Measurements from ENCODE around the gene NAV2. TPM values are rescaled to one million over a fixed set of nuclear protein-coding genes. Genes with fewer than 3 reads are reported as not detected.

NAV2 gene
- polyA plus RNA-seq, 1 donor = 8.1 TPM

GRCh38 chr11:20132667-20133039 is 420.0 kb downstream of the NAV2 start:
- no peak for DNase-seq
- 76% methylated on average over 6 of the region's 8 CpGs for WGBS (ENCODE audit: insufficient coverage, low lambda C conversion rate)
- no peaks in the 10 kb centered on the region for H3K9me3 ChIP-seq (ENCODE audit: control insufficient read depth, low read depth, low read length)
- peak overlapping the region; percentile 42 for H3K4me3 ChIP-seq (ENCODE audit: low read length)
- H3K4me1 ChIP-seq (ENCODE audit: control insufficient read depth, insufficient read depth, low read length) = peaks cover 26% of the 10 kb centered on the region
- peaks cover 10% of the 10 kb centered on the region for H3K27me3 ChIP-seq (ENCODE audit: control insufficient read depth, insufficient read depth, low read length)
- no peak overlapping the region for H3K27ac ChIP-seq (ENCODE audit: low read length)
- no peaks in the 10 kb centered on the region for H3K36me3 ChIP-seq (ENCODE audit: control insufficient read depth, insufficient read depth, low read length)

GRCh38 chr11:20134991-20135736 is 422.5 kb downstream of the NAV2 start:
- no peak overlapping the region for H3K27ac ChIP-seq (ENCODE audit: low read length)
- H3K36me3 ChIP-seq (ENCODE audit: control insufficient read depth, insufficient read depth, low read length) = no peaks in the 10 kb centered on the region
- H3K4me3 ChIP-seq (ENCODE audit: low read length) = no peak overlapping the region
- WGBS (ENCODE audit: insufficient coverage, low lambda C conversion rate) = 100% methylated on average over 4 of the region's 5 CpGs
- peaks cover 16% of the 10 kb centered on the region for H3K27me3 ChIP-seq (ENCODE audit: control insufficient read depth, insufficient read depth, low read length)
- no peak for DNase-seq
- no peaks in the 10 kb centered on the region for H3K9me3 ChIP-seq (ENCODE audit: control insufficient read depth, low read depth, low read length)
- peaks cover 12% of the 10 kb centered on the region for H3K4me1 ChIP-seq (ENCODE audit: control insufficient read depth, insufficient read depth, low read length)

- Histone ChIP-seq H3K36me3 (ENCODE audit: control insufficient read depth, insufficient read depth, low read length) (no peaks in the 10 kb centered on the region), H3K4me1 (ENCODE audit: control insufficient read depth, insufficient read depth, low read length) (no peaks in the 10 kb centered on the region), H3K27me3 (ENCODE audit: control insufficient read depth, insufficient read depth, low read length) (peaks cover 7% of the 10 kb centered on the region), H3K4me3 (ENCODE audit: low read length) (no peak overlapping the region), H3K9me3 (ENCODE audit: control insufficient read depth, low read depth, low read length) (no peaks in the 10 kb centered on the region), H3K27ac (ENCODE audit: low read length) (no peak overlapping the region)
- no peak for DNase-seq
These were observed 425.0 kb downstream of the NAV2 start for GRCh38 chr11:20137637-20138036.

- H3K36me3 ChIP-seq (ENCODE audit: control insufficient read depth, insufficient read depth, low read length) = no peaks in the 10 kb centered on the region
- H3K27me3 ChIP-seq (ENCODE audit: control insufficient read depth, insufficient read depth, low read length) = peaks cover 7% of the 10 kb centered on the region
- no peaks in the 10 kb centered on the region for H3K9me3 ChIP-seq (ENCODE audit: control insufficient read depth, low read depth, low read length)
- H3K4me3 ChIP-seq (ENCODE audit: low read length) = no peak overlapping the region
- 86% methylated on average over 3 of the region's 4 CpGs for WGBS (ENCODE audit: insufficient coverage, low lambda C conversion rate)
- DNase-seq = no peak
- H3K27ac ChIP-seq (ENCODE audit: low read length) = no peak overlapping the region
- no peaks in the 10 kb centered on the region for H3K4me1 ChIP-seq (ENCODE audit: control insufficient read depth, insufficient read depth, low read length)
These were observed 426.1 kb downstream of the NAV2 start for GRCh38 chr11:20138707-20139106.

GRCh38 chr11:20154381-20154780 is 441.7 kb downstream of the NAV2 start:
- no CpG with 5 or more reads among the region's 1 CpG for WGBS (ENCODE audit: insufficient coverage, low lambda C conversion rate)

GRCh38 chr11:20155683-20156279 is 443.1 kb downstream of the NAV2 start:
- H3K4me3 ChIP-seq (ENCODE audit: low read length) = no peak overlapping the region
- H3K9me3 ChIP-seq (ENCODE audit: control insufficient read depth, low read depth, low read length) = peaks cover 14% of the 10 kb centered on the region
- H3K4me1 ChIP-seq (ENCODE audit: control insufficient read depth, insufficient read depth, low read length) = peaks cover 6% of the 10 kb centered on the region
- peaks cover 73% of the 10 kb centered on the region for H3K27me3 ChIP-seq (ENCODE audit: control insufficient read depth, insufficient read depth, low read length)
- no peak for DNase-seq
- no CpG with 5 or more reads among the region's 19 CpGs for WGBS (ENCODE audit: insufficient coverage, low lambda C conversion rate)
- H3K27ac ChIP-seq (ENCODE audit: low read length) = no peak overlapping the region
- H3K36me3 ChIP-seq (ENCODE audit: control insufficient read depth, insufficient read depth, low read length) = no peaks in the 10 kb centered on the region

More at GRCh38 chr11:20154381-20154780, 441.7 kb downstream of the NAV2 start:
- no peak for DNase-seq
- no peaks in the 10 kb centered on the region for H3K36me3 ChIP-seq (ENCODE audit: control insufficient read depth, insufficient read depth, low read length)
- no peak overlapping the region for H3K4me3 ChIP-seq (ENCODE audit: low read length)
- H3K27ac ChIP-seq (ENCODE audit: low read length) = no peak overlapping the region
- peaks cover 62% of the 10 kb centered on the region for H3K27me3 ChIP-seq (ENCODE audit: control insufficient read depth, insufficient read depth, low read length)
- peaks cover 6% of the 10 kb centered on the region for H3K4me1 ChIP-seq (ENCODE audit: control insufficient read depth, insufficient read depth, low read length)
- peaks cover 14% of the 10 kb centered on the region for H3K9me3 ChIP-seq (ENCODE audit: control insufficient read depth, low read depth, low read length)

GRCh38 chr11:20156280-20156875 is 443.7 kb downstream of the NAV2 start:
- peaks cover 79% of the 10 kb centered on the region for H3K27me3 ChIP-seq (ENCODE audit: control insufficient read depth, insufficient read depth, low read length)
- no peak overlapping the region for H3K27ac ChIP-seq (ENCODE audit: low read length)
- DNase-seq = no peak
- H3K4me1 ChIP-seq (ENCODE audit: control insufficient read depth, insufficient read depth, low read length) = peaks cover 6% of the 10 kb centered on the region
- peaks cover 14% of the 10 kb centered on the region for H3K9me3 ChIP-seq (ENCODE audit: control insufficient read depth, low read depth, low read length)
- peak overlapping the region; percentile 28 for H3K4me3 ChIP-seq (ENCODE audit: low read length)
- H3K36me3 ChIP-seq (ENCODE audit: control insufficient read depth, insufficient read depth, low read length) = no peaks in the 10 kb centered on the region
- no CpG with 5 or more reads among the region's 51 CpGs for WGBS (ENCODE audit: insufficient coverage, low lambda C conversion rate)

- DNase-seq = no peak
- H3K36me3 ChIP-seq (ENCODE audit: control insufficient read depth, insufficient read depth, low read length) = no peaks in the 10 kb centered on the region
- H3K9me3 ChIP-seq (ENCODE audit: control insufficient read depth, low read depth, low read length) = peaks cover 14% of the 10 kb centered on the region
- peaks cover 86% of the 10 kb centered on the region for H3K27me3 ChIP-seq (ENCODE audit: control insufficient read depth, insufficient read depth, low read length)
- WGBS (ENCODE audit: insufficient coverage, low lambda C conversion rate) = no CpG with 5 or more reads among the region's 45 CpGs
- H3K27ac ChIP-seq (ENCODE audit: low read length) = no peak overlapping the region
- H3K4me3 ChIP-seq (ENCODE audit: low read length) = no peak overlapping the region
- peaks cover 6% of the 10 kb centered on the region for H3K4me1 ChIP-seq (ENCODE audit: control insufficient read depth, insufficient read depth, low read length)
These were observed 444.4 kb downstream of the NAV2 start for GRCh38 chr11:20156876-20157613.

- Histone ChIP-seq H3K4me1 (ENCODE audit: control insufficient read depth, insufficient read depth, low read length) (peaks cover 6% of the 10 kb centered on the region), H3K36me3 (ENCODE audit: control insufficient read depth, insufficient read depth, low read length) (no peaks in the 10 kb centered on the region), H3K4me3 (ENCODE audit: low read length) (no peak overlapping the region), H3K9me3 (ENCODE audit: control insufficient read depth, low read depth, low read length) (peaks cover 14% of the 10 kb centered on the region), H3K27me3 (ENCODE audit: control insufficient read depth, insufficient read depth, low read length) (peaks cover 93% of the 10 kb centered on the region), H3K27ac (ENCODE audit: low read length) (no peak overlapping the region)
- 0% methylated on average over 6 of the region's 9 CpGs for WGBS (ENCODE audit: insufficient coverage, low lambda C conversion rate)
- no peak for DNase-seq
These were observed 445.1 kb downstream of the NAV2 start for GRCh38 chr11:20157728-20158127.

GRCh38 chr11:20158597-20159257 is 446.1 kb downstream of the NAV2 start:
- no CpG with 5 or more reads among the region's 33 CpGs for WGBS (ENCODE audit: insufficient coverage, low lambda C conversion rate)
- peaks cover 12% of the 10 kb centered on the region for H3K4me1 ChIP-seq (ENCODE audit: control insufficient read depth, insufficient read depth, low read length)
- peaks cover 22% of the 10 kb centered on the region for H3K9me3 ChIP-seq (ENCODE audit: control insufficient read depth, low read depth, low read length)
- no peaks in the 10 kb centered on the region for H3K36me3 ChIP-seq (ENCODE audit: control insufficient read depth, insufficient read depth, low read length)
- H3K27ac ChIP-seq (ENCODE audit: low read length) = no peak overlapping the region
- H3K4me3 ChIP-seq (ENCODE audit: low read length) = no peak overlapping the region
- H3K27me3 ChIP-seq (ENCODE audit: control insufficient read depth, insufficient read depth, low read length) = peaks cover 98% of the 10 kb centered on the region
- peak; percentile 38 to 61 for DNase-seq
